NT2/D1 (cell line): ENCODE data around the gene DOK3.

Source experiments
- DNase-seq: peaks from one replicate; pipeline ENCODE4 v3.0.0-alpha.2; 2011; ENCODE audit warnings: low read depth, low spot score
- H3K27me3 ChIP-seq: 2 replicates; pipeline ENCODE4 v1.6.0; 2011; ENCODE audit warnings: mild to moderate bottlenecking; ENCODE audit not compliant: insufficient read length, insufficient read depth
- H3K36me3 ChIP-seq: 2 replicates; pipeline ENCODE4 v1.6.1; 2011; ENCODE audit warnings: mild to moderate bottlenecking, low read length, mixed read lengths; ENCODE audit not compliant: insufficient read depth, insufficient read length
- H3K4me1 ChIP-seq: 2 replicates; pipeline ENCODE4 v1.5.1; 2011; ENCODE audit not compliant: insufficient read depth, insufficient read length
- H3K4me3 ChIP-seq: 2 replicates; pipeline ENCODE4 v1.5.1; 2011; ENCODE audit warnings: low read depth; ENCODE audit not compliant: insufficient read length
- H3K9ac ChIP-seq: 2 replicates; pipeline ENCODE4 v1.6.0; 2011; ENCODE audit warnings: low read depth; ENCODE audit not compliant: insufficient read length
- H3K9me3 ChIP-seq: 2 replicates; pipeline ENCODE4 v1.5.1; 2011; ENCODE audit warnings: mild to moderate bottlenecking, low read length; ENCODE audit not compliant: insufficient read depth
- SUZ12 ChIP-seq: IDR thresholded peaks from 2 replicates; pipeline ENCODE4 v1.6.1; 2011; ENCODE audit not compliant: insufficient read length, insufficient read depth; ENCODE audit errors: extremely low read depth
- YY1 ChIP-seq: IDR thresholded peaks from 2 replicates; pipeline ENCODE4 v1.6.1; 2011; ENCODE audit not compliant: insufficient read length, insufficient read depth
- ZNF274 ChIP-seq: IDR thresholded peaks from 2 replicates; pipeline ENCODE4 v1.6.1; 2011; ENCODE audit warnings: mild to moderate bottlenecking, low read depth, low read length

DOK3 gene

GRCh38 chr5:177511796-177512675 is 2.4 kb upstream of the DOK3 start:
- DNase-seq = no peak
- peaks cover 24% of the 10 kb centered on the region for H3K4me1 ChIP-seq
- H3K27me3 ChIP-seq = no peaks in the 10 kb centered on the region
- peaks cover 93% of the 10 kb centered on the region for H3K36me3 ChIP-seq
- H3K4me3 ChIP-seq = no peak overlapping the region
- H3K9ac ChIP-seq = no peak overlapping the region
- TF ChIP-seq YY1 = no peak
- no peak for TF ChIP-seq ZNF274
- TF ChIP-seq SUZ12 = no peak
- H3K9me3 ChIP-seq = no peaks in the 10 kb centered on the region

DNA sequence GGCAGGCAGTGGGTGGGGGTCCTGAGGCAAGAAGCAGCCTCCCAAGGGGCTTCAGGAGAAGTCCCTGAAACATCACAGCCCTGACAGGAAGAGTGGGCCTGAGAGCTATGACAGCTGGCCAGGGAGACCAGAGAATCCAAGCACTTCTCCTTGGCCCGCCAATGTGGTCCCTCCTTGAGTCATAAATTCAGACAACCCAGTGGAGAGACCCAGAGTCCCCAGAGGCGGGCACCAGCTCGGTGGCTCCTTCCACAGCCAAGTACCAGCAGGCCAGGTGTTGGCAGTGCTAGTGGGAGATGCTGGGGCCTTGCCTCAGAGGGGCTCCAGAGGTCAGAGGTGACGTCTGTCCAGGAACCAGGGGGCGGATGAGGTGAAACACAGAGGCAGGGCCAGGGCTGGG is 1.6 kb upstream of the DOK3 start:
- Histone ChIP-seq H3K4me1 (peaks cover 23% of the 10 kb centered on the region), H3K4me3 (no peak overlapping the region), H3K9ac (no peak overlapping the region), H3K9me3 (no peaks in the 10 kb centered on the region), H3K36me3 (peaks cover 95% of the 10 kb centered on the region), H3K27me3 (no peaks in the 10 kb centered on the region)
- TF ChIP-seq SUZ12 = no peak
- no peak for TF ChIP-seq ZNF274
- DNase-seq = no peak

- Histone ChIP-seq H3K4me1 (peaks cover 21% of the 10 kb centered on the region), H3K9ac (peak overlapping the region; percentile 5), H3K4me3 (no peak overlapping the region), H3K27me3 (no peaks in the 10 kb centered on the region), H3K9me3 (no peaks in the 10 kb centered on the region), H3K36me3 (peaks cover 89% of the 10 kb centered on the region)
- no peak for TF ChIP-seq SUZ12
- no peak for TF ChIP-seq ZNF274
- DNase-seq = no peak
Observed at GRCh38 chr5:177510567-177511053, 984 bp upstream of the DOK3 start.

GRCh38 chr5:177509991-177510566 is 453 bp upstream of the DOK3 start:
- no peak for TF ChIP-seq YY1
- no peak for TF ChIP-seq ZNF274
- TF ChIP-seq SUZ12 = no peak
- H3K4me1 ChIP-seq = peaks cover 21% of the 10 kb centered on the region
- peak overlapping the region; percentile 43 for H3K9ac ChIP-seq
- no peaks in the 10 kb centered on the region for H3K27me3 ChIP-seq
- H3K4me3 ChIP-seq = no peak overlapping the region
- peaks cover 89% of the 10 kb centered on the region for H3K36me3 ChIP-seq
- no peaks in the 10 kb centered on the region for H3K9me3 ChIP-seq
- no peak for DNase-seq

DNA sequence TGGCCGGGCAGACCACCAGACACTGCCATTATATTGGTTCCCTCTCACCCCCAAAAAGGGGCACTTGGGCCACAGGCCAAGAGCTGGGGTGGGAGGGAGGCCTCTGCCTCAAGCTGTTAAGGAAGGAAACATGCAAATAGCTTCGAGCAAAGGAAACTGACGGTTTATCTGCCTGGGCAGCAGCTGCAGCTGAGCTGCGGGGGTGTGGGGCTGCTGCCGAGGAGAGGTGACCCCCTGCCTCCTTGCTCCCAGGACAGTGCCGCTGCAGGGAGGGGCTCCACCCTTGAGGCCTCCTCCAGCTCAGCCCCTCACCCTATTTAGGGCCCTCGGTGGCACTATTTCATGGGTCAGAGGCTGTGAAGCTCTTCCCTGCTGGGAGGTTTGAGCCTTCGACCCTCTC is 789 bp downstream of the DOK3 start:
- Histone ChIP-seq H3K4me1 (peaks cover 23% of the 10 kb centered on the region), H3K4me3 (no peak overlapping the region), H3K27me3 (no peaks in the 10 kb centered on the region), H3K9me3 (no peaks in the 10 kb centered on the region), H3K36me3 (peaks cover 89% of the 10 kb centered on the region), H3K9ac (no peak overlapping the region)
- no peak for DNase-seq
- no peak for TF ChIP-seq SUZ12
- TF ChIP-seq ZNF274 = no peak
- no peak for TF ChIP-seq YY1

- TF ChIP-seq SUZ12 (no peak), ZNF274 (no peak), YY1 (no peak)
- peak overlapping the region; percentile 46 for H3K9ac ChIP-seq
- H3K36me3 ChIP-seq = peaks cover 89% of the 10 kb centered on the region
- DNase-seq = no peak
- H3K27me3 ChIP-seq = no peaks in the 10 kb centered on the region
- H3K4me3 ChIP-seq = no peak overlapping the region
- H3K4me1 ChIP-seq = peaks cover 25% of the 10 kb centered on the region
- no peaks in the 10 kb centered on the region for H3K9me3 ChIP-seq
Observed at GRCh38 chr5:177508221-177508611, 1.4 kb downstream of the DOK3 start.

- no peaks in the 10 kb centered on the region for H3K27me3 ChIP-seq
- H3K36me3 ChIP-seq = peaks cover 89% of the 10 kb centered on the region
- no peak overlapping the region for H3K4me3 ChIP-seq
- DNase-seq = no peak
- no peaks in the 10 kb centered on the region for H3K9me3 ChIP-seq
- H3K4me1 ChIP-seq = peaks cover 25% of the 10 kb centered on the region
- TF ChIP-seq YY1 (no peak), ZNF274 (no peak), SUZ12 (no peak)
- no peak overlapping the region for H3K9ac ChIP-seq
Observed at GRCh38 chr5:177507596-177508220, 1.9 kb downstream of the DOK3 start.
